ENCODE measurements around the gene MDM4. TPM values are rescaled to one million over a fixed set of nuclear protein-coding genes. Genes with fewer than 3 reads are reported as not detected.

MDM4 gene
- total RNA-seq, 6 donors from 2014 or later = 40.0 to 167 (median 69.2) TPM

DNA sequence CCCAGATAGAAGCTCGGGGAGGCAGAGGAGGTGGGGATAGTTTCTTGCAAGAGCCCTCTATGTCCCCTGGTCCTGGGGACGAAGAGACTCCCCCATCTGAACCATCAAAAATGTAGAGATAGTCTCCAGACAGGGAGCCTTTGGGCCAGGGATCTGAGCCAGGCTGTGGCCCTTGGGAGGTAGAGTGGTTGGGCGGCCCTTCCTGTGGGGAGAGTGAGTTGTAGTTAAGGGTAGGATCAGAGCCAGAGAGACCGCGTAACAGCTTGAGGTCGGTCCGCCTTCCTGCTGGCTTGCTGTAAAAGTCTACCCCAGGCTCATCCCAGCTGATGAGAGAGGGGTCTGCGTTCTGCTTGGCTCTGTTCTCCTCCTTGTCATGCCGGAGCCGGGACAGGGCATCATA, 46.9 kb upstream of the MDM4 start:
- Histone ChIP-seq H3K4me3 (no peak overlapping the region), H3K27ac (peak overlapping the region in 1 of 4 donors; percentile 54), H3K9me3 (no peaks in the 10 kb centered on the region), H3K27me3 (no peaks in the 10 kb centered on the region), H3K4me1 (peaks cover 31 to 37% (median 35%) of the 10 kb centered on the region in 4 donors), H3K36me3 (peaks cover 0 to 10% (median 4%) of the 10 kb centered on the region in 4 donors)
- ATAC-seq (ENCODE audit: low FRiP score in 2 of 2) (no peak), DNase-seq (no peak)
- TF ChIP-seq POLR2A (IDR thresholded peaks at IDR 0.05) (no peak), POLR2AphosphoS5 (IDR thresholded peaks at IDR 0.05) (no peak), EP300 (IDR thresholded peaks at IDR 0.05) (no peak)
- TF ChIP-seq, protein P1, sequence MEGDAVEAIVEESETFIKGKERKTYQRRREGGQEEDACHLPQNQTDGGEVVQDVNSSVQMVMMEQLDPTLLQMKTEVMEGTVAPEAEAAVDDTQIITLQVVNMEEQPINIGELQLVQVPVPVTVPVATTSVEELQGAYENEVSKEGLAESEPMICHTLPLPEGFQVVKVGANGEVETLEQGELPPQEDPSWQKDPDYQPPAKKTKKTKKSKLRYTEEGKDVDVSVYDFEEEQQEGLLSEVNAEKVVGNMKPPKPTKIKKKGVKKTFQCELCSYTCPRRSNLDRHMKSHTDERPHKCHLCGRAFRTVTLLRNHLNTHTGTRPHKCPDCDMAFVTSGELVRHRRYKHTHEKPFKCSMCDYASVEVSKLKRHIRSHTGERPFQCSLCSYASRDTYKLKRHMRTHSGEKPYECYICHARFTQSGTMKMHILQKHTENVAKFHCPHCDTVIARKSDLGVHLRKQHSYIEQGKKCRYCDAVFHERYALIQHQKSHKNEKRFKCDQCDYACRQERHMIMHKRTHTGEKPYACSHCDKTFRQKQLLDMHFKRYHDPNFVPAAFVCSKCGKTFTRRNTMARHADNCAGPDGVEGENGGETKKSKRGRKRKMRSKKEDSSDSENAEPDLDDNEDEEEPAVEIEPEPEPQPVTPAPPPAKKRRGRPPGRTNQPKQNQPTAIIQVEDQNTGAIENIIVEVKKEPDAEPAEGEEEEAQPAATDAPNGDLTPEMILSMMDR (IDR thresholded peaks at IDR 0.05) = no peak
- 94 to 98% methylated on average over 5 to 9 of the region's 10 CpGs for WGBS, 2 donors

DNA sequence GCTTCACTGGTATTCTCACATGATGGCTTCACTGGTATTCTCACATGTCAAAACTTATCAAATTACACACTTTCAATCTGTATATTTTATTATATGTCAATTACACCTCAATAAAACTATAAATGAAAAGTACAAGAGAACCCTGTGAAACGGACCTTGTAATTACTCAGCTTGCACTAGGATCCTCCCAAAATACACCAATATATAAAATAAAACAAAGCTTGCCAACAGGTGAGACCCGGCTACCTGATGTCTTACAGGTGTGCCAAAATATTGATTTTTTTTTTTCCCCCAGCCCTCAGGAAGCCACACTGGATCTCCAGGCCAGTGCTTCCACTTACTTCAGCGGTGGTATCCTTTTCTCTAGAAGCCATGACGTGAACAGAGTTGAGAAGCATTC, 44.5 kb upstream of the MDM4 start:
- Histone ChIP-seq H3K27ac (no peak overlapping the region), H3K36me3 (peaks cover 0 to 10% (median 4%) of the 10 kb centered on the region in 4 donors), H3K4me1 (peaks cover 22 to 26% (median 25%) of the 10 kb centered on the region in 4 donors), H3K9me3 (no peaks in the 10 kb centered on the region), H3K27me3 (no peaks in the 10 kb centered on the region), H3K4me3 (no peak overlapping the region)
- 96% methylated on average over 4 of the region's 4 CpGs for WGBS, 2 donors
- no peak for TF ChIP-seq POLR2AphosphoS5 (IDR thresholded peaks at IDR 0.05)
- no peak for TF ChIP-seq EP300 (IDR thresholded peaks at IDR 0.05)
- TF ChIP-seq, protein P1 (IDR thresholded peaks at IDR 0.05) = no peak
- no peak for TF ChIP-seq POLR2A (IDR thresholded peaks at IDR 0.05)
- DNase-seq = no peak
- no peak for ATAC-seq (ENCODE audit: low FRiP score in 2 of 2)

DNA sequence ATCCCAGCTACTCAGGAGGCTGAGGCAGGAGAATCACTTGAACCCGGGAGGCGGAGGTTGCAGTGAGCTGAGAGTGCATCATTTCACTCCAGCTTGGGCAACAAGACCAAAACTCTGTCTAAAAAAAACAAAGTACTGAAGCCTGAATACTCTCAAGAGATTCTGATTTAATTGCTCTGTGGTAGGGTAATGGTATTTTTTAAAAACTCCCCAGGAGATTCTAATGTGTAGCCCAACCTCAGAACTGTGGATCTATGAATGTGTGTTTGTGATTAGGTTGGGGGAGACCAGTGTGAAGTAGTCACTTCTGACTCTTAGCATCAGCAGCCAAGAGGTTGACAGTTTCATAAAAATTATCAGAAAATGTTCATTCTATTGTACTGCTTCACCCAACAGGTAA, 43.5 kb upstream of the MDM4 start:
- Histone ChIP-seq H3K4me3 (no peak overlapping the region), H3K27ac (no peak overlapping the region), H3K9me3 (no peaks in the 10 kb centered on the region), H3K27me3 (no peaks in the 10 kb centered on the region), H3K4me1 (peaks cover 24 to 29% (median 27%) of the 10 kb centered on the region in 4 donors), H3K36me3 (peaks cover 0 to 10% (median 4%) of the 10 kb centered on the region in 4 donors)
- ATAC-seq (ENCODE audit: low FRiP score in 2 of 2) = no peak
- DNase-seq = no peak
- TF ChIP-seq, protein P1 (IDR thresholded peaks at IDR 0.05) = no peak
- TF ChIP-seq EP300 (IDR thresholded peaks at IDR 0.05) (no peak), POLR2AphosphoS5 (IDR thresholded peaks at IDR 0.05) (no peak), POLR2A (IDR thresholded peaks at IDR 0.05) (no peak)
- 84 to 91% methylated on average over 2 of the region's 2 CpGs for WGBS, 2 donors

DNA sequence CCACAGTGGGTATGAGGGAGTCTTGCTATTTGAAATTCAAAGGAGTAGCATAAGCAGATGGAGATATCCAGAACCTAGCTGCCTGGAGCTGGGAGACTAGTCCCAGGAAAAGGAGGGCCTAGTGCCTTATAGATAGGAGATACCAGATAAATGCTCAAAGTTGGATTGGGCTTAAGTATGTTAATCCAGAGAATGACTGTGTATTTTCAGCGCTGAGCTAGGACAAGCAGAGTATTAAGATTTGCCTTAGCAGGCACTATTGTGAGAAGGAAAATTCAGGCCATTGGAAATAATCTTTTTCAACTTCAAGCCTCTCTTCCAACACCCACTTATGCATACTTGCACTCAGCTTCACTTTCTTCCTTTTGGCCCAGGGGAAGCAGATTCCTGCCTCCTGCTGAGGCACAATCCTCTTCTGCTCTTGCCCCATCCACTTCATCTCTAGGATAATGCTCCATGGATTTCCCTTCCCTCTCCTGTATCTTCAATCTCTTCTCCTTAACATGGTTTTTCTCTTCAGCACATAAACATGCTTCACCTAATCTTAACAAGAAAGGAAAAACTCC, 42.7 kb upstream of the MDM4 start:
- peak overlapping the region in 2 of 4 donors; percentile 27 to 37 for H3K27ac ChIP-seq

More for the DNA sequence above, 42.7 kb upstream of the MDM4 start:
- no peak for DNase-seq
- WGBS, 2 donors = 53 to 65% methylated on average over 1 of the region's 1 CpG
- Histone ChIP-seq H3K27me3 (no peaks in the 10 kb centered on the region), H3K4me3 (no peak overlapping the region), H3K36me3 (peaks cover 0 to 10% (median 4%) of the 10 kb centered on the region in 4 donors), H3K9me3 (no peaks in the 10 kb centered on the region), H3K4me1 (peaks cover 29 to 33% (median 33%) of the 10 kb centered on the region in 4 donors)
- ATAC-seq (ENCODE audit: low FRiP score in 2 of 2) = no peak
- no peak for TF ChIP-seq POLR2AphosphoS5 (IDR thresholded peaks at IDR 0.05)
- TF ChIP-seq, protein P1 (IDR thresholded peaks at IDR 0.05) = no peak
- TF ChIP-seq EP300 (IDR thresholded peaks at IDR 0.05) = no peak
- no peak for TF ChIP-seq POLR2A (IDR thresholded peaks at IDR 0.05)

Data from upper lobe of left lung (tissue), 6 donors.